Measurements from ENCODE around the gene DCAF11. TPM values are rescaled to one million over a fixed set of nuclear protein-coding genes. Genes with fewer than 3 reads are reported as not detected.
A peak's percentile ranks its signal among the peaks of the same experiment; 100 is the strongest.

The DCAF11 gene
- total and polyA plus RNA-seq, 7 donors, result 34.7 to 73.5 (median 66.4) TPM

DNA sequence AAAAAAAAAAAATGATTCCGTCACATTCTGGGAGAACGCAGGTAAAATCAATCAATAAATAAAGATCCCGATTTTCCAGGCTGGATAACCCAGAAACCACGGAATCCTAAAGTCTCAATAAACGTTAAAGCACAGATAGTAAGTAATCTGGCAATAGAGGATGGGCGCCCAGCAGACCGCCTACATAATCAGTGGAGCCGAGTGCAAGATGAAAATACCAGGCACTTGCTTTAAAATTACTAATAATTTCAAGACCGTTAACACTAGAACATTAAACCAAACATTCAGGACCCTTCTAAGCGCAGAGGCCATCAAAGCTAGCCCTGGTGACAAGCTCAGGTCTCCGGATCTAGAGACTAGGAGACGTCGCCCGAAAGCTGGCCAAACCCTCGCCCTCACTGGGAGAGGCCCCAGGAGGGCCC is 1.2 kb upstream of the DCAF11 start:
- Histone ChIP-seq H3K36me3 (ENCODE audit: insufficient read depth in 1 of 2, low read depth in 1 of 2) (peaks cover 0 to 20% of the 10 kb centered on the region in 2 donors), H3K4me3 (peak overlapping the region; percentile 80), H3K4me1 (peaks cover 24% of the 10 kb centered on the region), H3K27ac (peak overlapping the region; percentile 100), H3K27me3 (ENCODE audit: insufficient read depth in 3 of 3, low read length in 2 of 3) (no peaks in the 10 kb centered on the region), H3K9me3 (no peaks in the 10 kb centered on the region)
- intact Hi-C loops (cut with DNase I), result loop anchor here (5.0 kb wide), 1 partner anchor 34 kb away; the partner anchor contains the start of genes PSME2 (in 2 of the 2) and RNF31 (in 2 of the 2)
- 18 to 19% (median 19%) methylated on average over 15 of the region's 15 CpGs for WGBS, 3 donors
- TF ChIP-seq, protein P1, sequence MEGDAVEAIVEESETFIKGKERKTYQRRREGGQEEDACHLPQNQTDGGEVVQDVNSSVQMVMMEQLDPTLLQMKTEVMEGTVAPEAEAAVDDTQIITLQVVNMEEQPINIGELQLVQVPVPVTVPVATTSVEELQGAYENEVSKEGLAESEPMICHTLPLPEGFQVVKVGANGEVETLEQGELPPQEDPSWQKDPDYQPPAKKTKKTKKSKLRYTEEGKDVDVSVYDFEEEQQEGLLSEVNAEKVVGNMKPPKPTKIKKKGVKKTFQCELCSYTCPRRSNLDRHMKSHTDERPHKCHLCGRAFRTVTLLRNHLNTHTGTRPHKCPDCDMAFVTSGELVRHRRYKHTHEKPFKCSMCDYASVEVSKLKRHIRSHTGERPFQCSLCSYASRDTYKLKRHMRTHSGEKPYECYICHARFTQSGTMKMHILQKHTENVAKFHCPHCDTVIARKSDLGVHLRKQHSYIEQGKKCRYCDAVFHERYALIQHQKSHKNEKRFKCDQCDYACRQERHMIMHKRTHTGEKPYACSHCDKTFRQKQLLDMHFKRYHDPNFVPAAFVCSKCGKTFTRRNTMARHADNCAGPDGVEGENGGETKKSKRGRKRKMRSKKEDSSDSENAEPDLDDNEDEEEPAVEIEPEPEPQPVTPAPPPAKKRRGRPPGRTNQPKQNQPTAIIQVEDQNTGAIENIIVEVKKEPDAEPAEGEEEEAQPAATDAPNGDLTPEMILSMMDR (IDR thresholded peaks at IDR 0.05), result no peak
- peak in 2 of 4 donors; percentile 1 to 4 for ATAC-seq
- DNase-seq, result no peak

DNA sequence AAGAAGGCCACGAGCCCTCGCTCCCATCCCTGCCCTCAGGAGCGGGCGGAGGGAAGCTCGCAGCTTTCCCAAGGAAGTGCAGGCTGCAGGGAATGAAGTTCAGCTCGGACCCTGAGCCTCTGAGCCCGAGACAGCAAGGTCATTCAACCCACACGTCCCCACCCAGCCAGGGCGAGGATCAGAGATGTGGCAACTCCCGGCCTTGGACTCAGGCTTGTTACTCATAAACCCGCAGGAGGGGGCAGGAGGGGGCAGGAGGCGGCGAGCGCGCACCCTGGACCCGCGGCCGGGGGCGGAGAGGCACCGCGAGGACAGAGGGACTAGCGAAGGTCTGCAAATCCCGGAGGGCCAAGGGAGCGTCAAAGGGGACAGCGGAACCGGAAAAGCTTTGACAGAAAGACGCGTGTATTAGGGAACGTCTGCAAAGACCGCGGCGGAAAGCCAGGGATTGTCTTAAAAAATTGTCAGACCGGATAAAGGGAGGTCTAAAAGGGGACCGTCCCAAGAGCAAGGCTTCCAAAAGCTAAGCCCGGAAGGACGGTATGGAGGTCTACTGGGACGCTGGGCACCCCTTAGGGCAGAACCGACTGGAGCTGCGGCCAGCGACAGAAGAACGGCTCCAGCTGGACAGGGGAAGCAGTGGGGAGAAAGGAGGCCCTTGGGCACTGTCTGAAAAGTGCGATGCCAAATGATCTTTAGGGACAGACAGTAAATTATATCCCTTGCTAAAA is 611 bp upstream of the DCAF11 start:
- no peaks in the 10 kb centered on the region for H3K27me3 ChIP-seq (ENCODE audit: insufficient read depth in 3 of 3, low read length in 2 of 3)
- H3K27ac ChIP-seq, result peak overlapping the region; percentile 100
- peak; percentile 62 to 74 (median 69) for ATAC-seq
- TF ChIP-seq, protein P1 (IDR thresholded peaks at IDR 0.05), result no peak
- peaks cover 0 to 26% of the 10 kb centered on the region in 2 donors for H3K36me3 ChIP-seq (ENCODE audit: insufficient read depth in 1 of 2, low read depth in 1 of 2)
- peaks cover 18% of the 10 kb centered on the region for H3K4me1 ChIP-seq
- peak overlapping the region; percentile 80 for H3K4me3 ChIP-seq
- intact Hi-C loops (cut with DNase I), result loop anchor here (5.0 kb wide), 1 partner anchor 33 kb away; the partner anchor contains the start of genes PSME2 (in 2 of the 2) and RNF31 (in 2 of the 2)
- no peaks in the 10 kb centered on the region for H3K9me3 ChIP-seq
- DNase-seq, result peak; percentile 91 to 93
- 0% methylated on average over 42 of the region's 42 CpGs for WGBS, 3 donors

DNA sequence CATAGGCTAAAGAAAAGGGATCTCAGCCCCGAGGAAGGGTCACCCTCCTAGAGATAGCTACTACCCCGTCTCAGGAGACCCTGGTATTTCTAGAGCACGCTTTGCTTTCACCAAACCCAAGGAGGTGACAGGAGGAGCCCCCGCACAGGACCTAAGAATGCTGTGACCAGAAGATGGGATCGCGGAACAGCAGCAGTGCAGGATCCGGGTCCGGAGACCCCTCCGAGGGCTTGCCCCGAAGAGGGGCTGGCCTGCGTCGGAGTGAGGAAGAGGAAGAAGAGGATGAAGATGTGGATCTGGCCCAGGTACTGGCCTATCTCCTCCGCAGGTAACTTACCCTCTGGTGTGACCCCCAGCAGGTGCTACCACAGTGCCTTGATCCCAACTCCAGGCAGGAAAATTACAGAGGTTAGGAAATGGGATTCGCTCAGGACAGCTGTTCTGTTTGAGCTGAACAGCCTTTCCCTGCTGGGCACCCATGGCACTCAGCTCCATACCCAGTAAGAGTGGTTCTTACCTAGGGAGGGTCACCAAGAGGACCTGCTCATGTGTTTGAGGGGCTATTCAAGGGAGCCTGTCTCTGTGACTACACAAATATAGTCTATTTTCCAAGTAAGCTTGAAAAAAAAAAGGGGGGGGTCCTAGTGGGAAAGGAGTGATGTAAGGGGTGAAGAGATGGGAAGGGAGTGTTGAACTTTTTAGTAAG is 998 bp downstream of the DCAF11 start:
- ATAC-seq, result no peak
- intact Hi-C loops (cut with DNase I), result no loop called here
- Histone ChIP-seq H3K36me3 (ENCODE audit: insufficient read depth in 1 of 2, low read depth in 1 of 2) (peaks cover 0 to 42% of the 10 kb centered on the region in 2 donors), H3K9me3 (no peaks in the 10 kb centered on the region), H3K4me1 (peaks cover 15% of the 10 kb centered on the region), H3K27me3 (ENCODE audit: insufficient read depth in 3 of 3, low read length in 2 of 3) (no peaks in the 10 kb centered on the region), H3K27ac (peak overlapping the region; percentile 100), H3K4me3 (peak overlapping the region; percentile 80)
- DNase-seq, result no peak
- WGBS, 3 donors, result 2 to 6% (median 3%) methylated on average over 14 of the region's 14 CpGs
- TF ChIP-seq, protein P1 (IDR thresholded peaks at IDR 0.05), result no peak

DNA sequence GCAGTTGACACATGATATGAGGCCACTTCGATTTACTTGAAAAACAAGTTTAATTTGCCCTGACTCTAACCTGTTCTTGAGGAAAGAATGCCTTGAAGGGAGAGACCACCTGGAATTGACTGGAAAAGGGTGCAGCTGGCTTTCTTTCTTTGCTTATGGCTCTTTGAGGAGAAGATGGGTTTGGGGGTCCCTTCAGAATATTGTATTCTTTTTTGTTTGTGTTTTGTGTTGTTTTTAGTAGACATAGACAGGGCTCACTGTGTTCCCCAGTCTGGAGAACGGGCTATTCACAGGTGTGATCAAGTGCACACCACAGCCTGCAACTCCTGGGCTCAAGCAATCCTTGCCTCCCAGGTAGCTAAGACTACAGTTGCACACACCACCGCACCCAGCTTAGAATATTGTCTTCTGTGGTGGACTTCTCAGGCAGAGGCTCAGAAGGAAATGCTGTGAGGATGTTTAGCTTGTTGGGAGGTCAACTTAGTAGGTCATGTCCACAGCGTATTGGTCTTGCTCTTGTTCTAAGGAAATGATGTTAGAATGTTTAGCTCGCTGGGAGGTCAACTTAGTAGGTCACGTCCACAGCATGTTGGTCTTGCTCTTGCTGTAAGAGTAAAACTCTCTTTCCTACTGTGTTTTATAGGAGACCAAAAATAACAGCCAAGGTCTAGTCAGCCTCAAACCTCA is 1.7 kb downstream of the DCAF11 start:
- TF ChIP-seq, protein P1 (IDR thresholded peaks at IDR 0.05), result no peak
- H3K27me3 ChIP-seq (ENCODE audit: insufficient read depth in 3 of 3, low read length in 2 of 3), result no peaks in the 10 kb centered on the region
- peaks cover 15% of the 10 kb centered on the region for H3K4me1 ChIP-seq
- 80 to 86% (median 85%) methylated on average over 6 of the region's 6 CpGs for WGBS, 3 donors
- ATAC-seq (no peak), DNase-seq (no peak)
- H3K27ac ChIP-seq, result no peak overlapping the region
- peaks cover 3 to 49% of the 10 kb centered on the region in 2 donors for H3K36me3 ChIP-seq (ENCODE audit: insufficient read depth in 1 of 2, low read depth in 1 of 2)
- peak overlapping the region; percentile 80 for H3K4me3 ChIP-seq
- no peaks in the 10 kb centered on the region for H3K9me3 ChIP-seq
- intact Hi-C loops (cut with DNase I), result no loop called here
